Omental fat pad (tissue), 4 donors: ENCODE results near the gene GPC6. TPM values are rescaled to one million over a fixed set of nuclear protein-coding genes. Genes with fewer than 3 reads are reported as not detected.

Source experiments
- ATAC-seq: fragments of 150-250 bp; one replicate; pipeline ENCODE4 v1.9.1; 2016; ENCODE audit warnings: mild to moderate bottlenecking, moderate library complexity; ENCODE audit not compliant: low FRiP score
- DNase-seq: peaks from one replicate; pipeline ENCODE4 v3.0.0-alpha.2; 2019; ENCODE audit warnings: low spot score
- CTCF ChIP-seq, 3 donors: fragments of 450-650 bp; IDR thresholded peaks; one replicate each; pipeline ENCODE4 v1.5.1; 2016 to 2017; ENCODE audit warnings: antibody characterized with exemption in 3 of 3, mild to moderate bottlenecking in 3 of 3, moderate library complexity in 2 of 3
- total RNA-seq, 4 donors: library from RNA; depleted of rRNA; stranded (reverse); fragments of >200 nt; gene quantifications; one replicate each; pipeline ENCODE4 v1.1.0, GENCODE V29; 2016

Gene GPC6
- total RNA-seq, 4 donors from 2014 or later = 9.2 to 24.4 (median 16.4) TPM

GRCh38 chr13:94362411-94362909, 1135.9 kb downstream of the GPC6 start:
- DNase-seq (peak; percentile 29), ATAC-seq (peak; percentile 90)
- peak in 1 of 3 donors; percentile 46 for TF ChIP-seq CTCF (IDR thresholded peaks at IDR 0.05)

- no peak for TF ChIP-seq CTCF (IDR thresholded peaks at IDR 0.05)
- ATAC-seq (no peak), DNase-seq (no peak)
Measured at GRCh38 chr13:94366677-94367076, 1140.1 kb downstream of the GPC6 start.

- ATAC-seq (no peak), DNase-seq (no peak)
- TF ChIP-seq CTCF (IDR thresholded peaks at IDR 0.05) = no peak
Measured at GRCh38 chr13:94369972-94370436, 1143.4 kb downstream of the GPC6 start.

GRCh38 chr13:94371855-94372254, 1145.2 kb downstream of the GPC6 start:
- DNase-seq = no peak
- no peak for ATAC-seq
- no peak for TF ChIP-seq CTCF (IDR thresholded peaks at IDR 0.05)

GRCh38 chr13:94382517-94382916, 1155.9 kb downstream of the GPC6 start:
- ATAC-seq (no peak), DNase-seq (no peak)
- no peak for TF ChIP-seq CTCF (IDR thresholded peaks at IDR 0.05)

- ATAC-seq (no peak), DNase-seq (no peak)
- TF ChIP-seq CTCF (IDR thresholded peaks at IDR 0.05) = no peak
Measured at GRCh38 chr13:94382960-94383359, 1156.4 kb downstream of the GPC6 start.

GRCh38 chr13:94384231-94384905, 1157.8 kb downstream of the GPC6 start:
- no peak for TF ChIP-seq CTCF (IDR thresholded peaks at IDR 0.05)
- ATAC-seq = no peak
- no peak for DNase-seq
